RCC 7860 (cell line): ENCODE results near the gene POU6F2.
"Not testable (repeated sequence)": the region's sequence is repeated elsewhere in the genome, so short reads cannot be mapped to it uniquely, and the experiment has no call there.

ENCODE experiments used
- DNase-seq: peaks from one replicate; pipeline ENCODE4 v3.0.0-alpha.2; 2015; ENCODE audit warnings: low spot score
- FAIRE-seq: peaks from 2 replicates; lab custom pipeline; 2012; peaks lifted over from hg19 to GRCh38; lab: Jason Lieb, UNC

POU6F2 gene

DNA sequence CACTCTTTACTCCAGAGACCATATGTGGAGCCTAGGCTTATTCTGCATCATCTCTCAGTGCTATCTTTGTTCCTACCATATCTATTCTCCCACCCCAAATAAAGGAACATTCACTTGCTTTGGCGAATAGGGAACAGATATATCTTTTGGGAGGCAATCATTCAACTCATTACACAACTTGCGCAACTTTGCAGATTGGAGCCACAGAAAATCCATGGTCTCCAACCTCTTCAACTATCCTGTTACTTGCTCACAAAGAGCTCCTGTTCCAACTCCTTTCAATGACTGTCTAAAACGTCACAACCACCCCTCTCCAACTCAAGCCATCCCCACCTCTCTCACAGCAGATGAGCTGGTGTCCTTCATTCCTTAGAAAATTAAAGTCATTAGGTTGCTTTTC lies 203.7 kb downstream of the POU6F2 start:
- DNase-seq, result no peak
- no peak for FAIRE-seq

- DNase-seq, result no peak
- FAIRE-seq, result no peak
Measured at GRCh38 chr7:39183796-39184195, 206.1 kb downstream of the POU6F2 start.

- no peak for FAIRE-seq
- no peak for DNase-seq
Measured at GRCh38 chr7:39184391-39184790, 206.7 kb downstream of the POU6F2 start.

DNA sequence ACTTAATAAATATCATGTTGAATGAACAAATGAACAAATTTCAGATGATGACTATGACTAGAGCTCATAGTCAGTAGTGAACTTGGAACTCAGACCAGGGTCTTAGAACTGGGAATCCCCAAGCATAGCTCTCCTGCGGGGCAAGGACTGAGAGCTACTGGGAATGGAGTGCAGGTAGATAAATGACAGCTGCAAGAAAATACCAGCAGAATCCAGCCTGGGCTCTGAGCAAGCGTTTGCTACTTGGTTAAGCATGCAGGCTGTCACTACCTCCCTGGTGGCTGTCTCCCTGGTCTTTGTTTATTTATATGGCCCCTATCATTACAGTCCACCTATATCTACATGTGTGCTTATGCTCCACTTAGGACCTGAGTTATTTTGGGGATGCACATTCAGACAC lies 208.4 kb downstream of the POU6F2 start:
- FAIRE-seq (no peak), DNase-seq (no peak)

DNA sequence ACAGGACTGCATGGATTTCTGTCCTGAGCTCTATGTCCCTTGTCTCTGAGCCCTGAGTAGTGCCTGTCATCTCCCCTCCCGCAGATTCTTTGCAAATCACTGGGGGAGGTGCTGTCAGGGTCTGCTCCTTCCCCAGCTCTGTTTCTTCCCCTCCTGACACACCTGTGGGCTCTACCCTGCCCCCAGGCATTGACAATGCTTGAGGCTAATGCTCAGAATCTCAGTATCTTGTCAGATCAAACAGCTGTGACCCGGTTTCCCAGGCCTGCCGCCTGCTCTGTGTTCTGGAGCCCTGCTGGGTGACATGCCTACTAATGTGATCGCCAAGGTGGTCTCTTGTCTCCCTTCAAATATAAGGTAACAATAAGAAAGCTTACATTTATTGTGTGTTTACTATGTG lies 209.0 kb downstream of the POU6F2 start:
- DNase-seq, result no peak
- FAIRE-seq, result no peak

GRCh38 chr7:39187130-39187529 lies 209.4 kb downstream of the POU6F2 start:
- FAIRE-seq, result no peak
- DNase-seq, result no peak

- FAIRE-seq, result no peak
- DNase-seq, result no peak
Measured at GRCh38 chr7:39192476-39192875, 214.8 kb downstream of the POU6F2 start.

- not testable (repeated sequence) for FAIRE-seq, DNase-seq
Measured at GRCh38 chr7:39194388-39194787, 216.7 kb downstream of the POU6F2 start.

DNA sequence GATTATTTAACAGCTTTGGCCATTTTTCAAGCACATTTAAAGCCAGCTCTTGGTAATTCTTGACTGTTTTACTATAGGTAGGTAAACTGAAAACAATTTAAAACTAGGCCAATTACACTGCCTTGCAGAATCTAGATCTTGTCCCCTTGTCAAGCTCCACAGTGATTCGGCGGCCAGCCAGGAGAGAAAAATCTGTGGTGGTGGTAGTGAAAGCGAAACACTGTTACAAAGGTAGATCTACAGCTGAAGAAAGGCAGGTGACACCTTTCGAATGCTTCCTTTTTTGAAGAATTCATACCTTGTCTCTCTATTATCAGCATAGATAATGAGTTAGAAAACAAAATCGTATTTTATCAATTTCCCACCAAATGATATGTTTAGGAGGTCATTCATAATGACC lies 218.3 kb downstream of the POU6F2 start:
- no peak for FAIRE-seq
- DNase-seq, result no peak

- no peak for DNase-seq
- FAIRE-seq, result no peak
Measured at GRCh38 chr7:39197831-39198230, 220.1 kb downstream of the POU6F2 start.

DNA sequence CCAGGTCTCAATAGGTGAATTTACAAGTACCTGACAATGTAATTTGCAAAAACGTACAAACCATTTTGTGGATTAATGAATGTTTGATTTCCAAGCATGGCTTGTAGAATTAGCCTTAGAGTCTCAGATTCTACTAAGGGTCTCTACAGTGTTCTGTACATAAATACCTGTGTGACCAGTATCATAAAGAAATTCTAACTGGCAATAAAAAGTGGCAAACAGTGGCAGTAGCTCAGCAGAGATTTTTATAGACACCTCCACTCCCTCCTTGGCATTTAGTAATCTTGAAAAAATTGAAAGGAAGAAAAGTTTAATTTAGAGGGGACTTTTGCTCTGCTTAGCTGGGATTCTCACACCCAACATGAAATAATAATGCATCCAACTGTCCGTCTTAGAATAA lies 220.8 kb downstream of the POU6F2 start:
- DNase-seq, result no peak
- FAIRE-seq, result no peak

GRCh38 chr7:39199006-39199405 lies 221.3 kb downstream of the POU6F2 start:
- DNase-seq, result no peak
- no peak for FAIRE-seq

DNA sequence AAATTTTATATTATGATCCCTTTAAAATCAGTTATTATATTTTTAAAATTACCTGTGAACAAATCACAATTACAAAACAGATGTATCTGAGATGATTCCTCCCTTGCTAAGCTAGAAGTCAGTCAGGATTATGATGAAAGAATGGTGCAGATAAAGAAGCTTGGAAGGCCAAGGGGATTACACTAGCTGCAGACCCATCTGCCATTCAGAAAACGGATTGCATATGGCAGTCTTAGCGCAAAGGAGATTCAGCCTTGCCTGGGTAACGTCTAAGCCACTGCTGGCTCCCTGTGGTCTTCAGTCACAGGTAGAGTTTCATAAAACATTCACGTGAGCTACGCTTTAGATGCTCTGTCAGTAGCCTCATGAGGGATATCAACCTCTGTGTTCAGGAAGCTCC lies 222.2 kb downstream of the POU6F2 start:
- FAIRE-seq (no peak), DNase-seq (no peak)

GRCh38 chr7:39202041-39202440 lies 224.3 kb downstream of the POU6F2 start:
- DNase-seq, result no peak
- FAIRE-seq, result no peak

- FAIRE-seq, result no peak
- DNase-seq, result no peak
Measured at GRCh38 chr7:39210362-39210761, 232.7 kb downstream of the POU6F2 start.

- FAIRE-seq (no peak), DNase-seq (no peak)
Measured at GRCh38 chr7:39211581-39211980, 233.9 kb downstream of the POU6F2 start.

DNA sequence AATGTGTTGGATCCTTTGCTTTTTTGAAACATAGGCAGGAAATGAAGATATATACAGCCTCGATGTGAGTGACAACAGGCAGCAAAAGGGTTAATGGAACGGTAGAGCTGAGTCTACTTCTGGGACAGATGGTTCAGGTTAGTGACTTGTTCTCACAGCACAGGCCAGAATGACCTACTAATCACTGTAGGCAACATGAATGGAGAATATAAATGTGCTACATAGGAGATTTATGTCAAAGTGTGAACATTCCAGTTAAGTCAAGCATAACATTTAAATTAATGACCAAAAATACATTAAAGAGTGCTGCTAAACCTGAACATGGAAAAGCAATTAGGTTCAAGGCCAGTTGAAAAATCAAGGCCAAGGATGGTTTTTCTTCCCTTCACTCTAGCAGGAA lies 235.2 kb downstream of the POU6F2 start:
- FAIRE-seq (no peak), DNase-seq (no peak)

DNA sequence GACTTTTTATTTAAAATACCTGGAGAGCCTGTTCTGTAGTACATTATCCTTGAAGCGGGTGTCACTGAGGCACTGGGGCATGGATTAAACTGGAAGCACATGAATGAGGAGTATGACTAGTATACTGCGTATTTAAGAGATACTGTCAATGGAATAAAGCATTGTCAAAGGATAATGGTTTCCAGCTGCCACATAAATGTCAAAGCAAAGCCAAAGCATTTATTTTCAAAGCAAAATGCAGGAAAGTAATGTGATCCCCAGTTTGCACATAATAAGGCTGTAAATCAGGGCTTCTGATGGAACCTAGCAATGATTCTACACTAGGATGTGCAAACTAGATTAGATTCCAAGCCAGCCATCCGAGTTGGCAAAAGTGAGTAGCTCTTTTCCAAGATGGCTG lies 240.1 kb downstream of the POU6F2 start:
- no peak for FAIRE-seq

DNA sequence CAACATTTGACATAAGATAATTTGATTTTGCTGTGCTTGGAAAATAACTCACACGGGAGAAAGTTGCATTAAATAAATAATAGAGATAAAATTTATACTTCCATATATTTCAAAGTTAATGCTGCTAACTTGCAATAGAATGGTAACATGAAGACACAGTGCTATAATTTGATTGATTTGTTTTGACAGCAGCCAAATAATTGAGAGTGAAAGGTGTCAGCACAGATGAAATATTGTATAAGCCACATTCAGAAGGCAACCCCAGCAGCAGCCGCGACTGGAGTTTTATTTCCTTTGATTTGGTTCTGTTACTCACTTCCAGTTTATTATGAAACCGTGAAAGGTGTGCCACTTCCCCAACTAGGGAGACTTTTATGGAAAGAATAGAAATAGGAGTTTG lies 242.2 kb downstream of the POU6F2 start:
- no peak for DNase-seq
- no peak for FAIRE-seq

More for the DNA sequence above, 240.1 kb downstream of the POU6F2 start:
- DNase-seq, result no peak

DNA sequence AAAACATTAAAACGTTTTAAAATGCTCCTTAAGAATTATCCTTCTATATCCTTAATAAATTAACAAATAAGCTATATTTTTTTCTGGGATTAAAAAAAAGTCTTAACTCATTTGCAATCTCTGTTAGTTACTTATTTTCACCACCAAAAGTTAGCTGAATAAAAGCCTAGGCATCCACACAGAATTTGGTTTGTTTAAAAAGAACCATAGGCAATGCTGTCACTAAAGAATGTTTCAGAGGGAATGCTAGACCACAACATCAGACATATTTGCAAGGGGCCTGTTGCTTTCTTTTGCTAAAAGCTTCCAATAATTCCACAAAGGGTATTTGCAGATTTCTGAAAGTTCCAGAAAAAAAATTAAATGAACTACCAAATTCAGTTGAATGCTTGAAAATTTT lies 244.2 kb downstream of the POU6F2 start:
- FAIRE-seq, result no peak
- no peak for DNase-seq

DNA sequence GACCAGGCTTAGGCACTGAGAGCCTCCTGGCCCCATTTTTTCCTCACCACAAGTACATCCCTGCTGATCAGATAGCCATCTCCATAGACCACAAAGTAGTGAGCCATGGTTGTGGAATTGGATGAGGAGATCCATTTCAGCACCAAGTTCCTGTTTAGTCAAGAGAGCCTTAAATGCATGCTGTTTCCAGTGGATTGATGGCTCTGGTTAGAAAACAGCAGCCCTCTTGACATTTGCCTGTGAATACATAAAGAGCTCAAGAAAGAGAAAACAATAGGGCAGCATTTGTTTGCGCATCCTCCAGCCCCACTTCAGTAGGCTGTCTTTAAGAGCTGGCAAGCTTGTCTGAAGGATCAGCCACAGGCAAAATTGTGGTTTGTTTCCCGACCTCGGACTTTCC lies 251.2 kb downstream of the POU6F2 start:
- DNase-seq, result no peak
- FAIRE-seq, result no peak

GRCh38 chr7:39233851-39234529 lies 256.3 kb downstream of the POU6F2 start:
- DNase-seq (no peak), FAIRE-seq (no peak)

- DNase-seq, result no peak
- no peak for FAIRE-seq
Measured at GRCh38 chr7:39238234-39238869, 260.6 kb downstream of the POU6F2 start.
